Stimulated activated CD8-positive, alpha-beta memory T cell treated with anti-CD3 and anti-CD28 coated beads, Interleukin-7, amount 100 ng/mL, for 4 hours (primary cell): Measurements from ENCODE around the gene HDAC7.
"Not testable (repeated sequence)": the region's sequence is repeated elsewhere in the genome, so short reads cannot be mapped to it uniquely, and the experiment has no call there.

Source experiments
- DNase-seq, 2 donors: peaks; one replicate each; pipeline ENCODE4 v3.0.0-alpha.2; 2020; ENCODE audit warnings: low read depth in 2 of 2

HDAC7 gene

GRCh38 chr12:47828976-47829482 lies 9.3 kb upstream of the HDAC7 start:
- no peak for DNase-seq

- DNase-seq = no peak
These were observed 8.6 kb upstream of the HDAC7 start for GRCh38 chr12:47828008-47828975.

GRCh38 chr12:47825173-47825639 lies 5.5 kb upstream of the HDAC7 start:
- DNase-seq = no peak

GRCh38 chr12:47824635-47825034 lies 4.9 kb upstream of the HDAC7 start:
- no peak for DNase-seq

GRCh38 chr12:47824198-47824597 lies 4.5 kb upstream of the HDAC7 start:
- no peak for DNase-seq

GRCh38 chr12:47823422-47824086 lies 3.9 kb upstream of the HDAC7 start:
- no peak for DNase-seq

- no peak for DNase-seq
These were observed 3.2 kb upstream of the HDAC7 start for GRCh38 chr12:47822863-47823262.

GRCh38 chr12:47822401-47822800 lies 2.7 kb upstream of the HDAC7 start:
- no peak for DNase-seq

- no peak for DNase-seq
These were observed 1.6 kb upstream of the HDAC7 start for GRCh38 chr12:47821346-47821706.

- DNase-seq = no peak
These were observed 1.1 kb upstream of the HDAC7 start for GRCh38 chr12:47820631-47821345.

- no peak for DNase-seq
These were observed 386 bp downstream of the HDAC7 start for GRCh38 chr12:47819138-47819895.

- DNase-seq = no peak
These were observed 1.1 kb downstream of the HDAC7 start for GRCh38 chr12:47818467-47819137.

GRCh38 chr12:47818007-47818376 lies 1.7 kb downstream of the HDAC7 start:
- DNase-seq = no peak

- no peak for DNase-seq
These were observed 2.3 kb downstream of the HDAC7 start for GRCh38 chr12:47817272-47818006.

GRCh38 chr12:47816403-47817271 lies 3.1 kb downstream of the HDAC7 start:
- no peak for DNase-seq

- not testable (repeated sequence) for DNase-seq
These were observed 4.3 kb downstream of the HDAC7 start for GRCh38 chr12:47815447-47815846.

GRCh38 chr12:47814539-47815170 lies 5.0 kb downstream of the HDAC7 start:
- no peak for DNase-seq

- DNase-seq = no peak
These were observed 6.0 kb downstream of the HDAC7 start for GRCh38 chr12:47813511-47814196.
